H1 (cell line): Measurements from ENCODE around the gene TRIM56. TPM values are rescaled to one million over a fixed set of nuclear protein-coding genes. Genes with fewer than 3 reads are reported as not detected.

ENCODE experiments used
- CTCF ChIA-PET: fragments of 300-600 bp; sonication (Branson Sonifier 250); formaldehyde crosslinking; loops from one replicate; lab custom pipeline; 2021; ENCODE audit not compliant: partially characterized antibody; lab: Charles Lee
- POLR2A ChIA-PET: fragments of 300-600 bp; sonication (Branson Sonifier 250); formaldehyde crosslinking; loops from one replicate; lab custom pipeline; 2021; ENCODE audit warnings: inconsistent platforms; ENCODE audit not compliant: partially characterized antibody; lab: Charles Lee
- DNase-seq, 2 experiments: peaks; one replicate each; pipeline versions ENCODE4 v3.0.0 to v3.0.0-alpha.2; 2010 to 2022; ENCODE audit warnings: low spot score in 2 of 2, low read depth in 1 of 2, mixed read lengths in 1 of 2
- FAIRE-seq: peaks from 2 replicates; lab custom pipeline; 2011; peaks lifted over from hg19 to GRCh38; lab: Jason Lieb, UNC
- H2AFZ ChIP-seq: 2 replicates; pipeline ENCODE4 v1.8.1; 2012; ENCODE audit warnings: low read length, inconsistent platforms
- H2AK5ac ChIP-seq: 2 replicates; pipeline ENCODE4 v1.6.1; 2013; ENCODE audit warnings: low read depth, low read length
- H2BK120ac ChIP-seq: replicated peaks from 2 replicates; pipeline ENCODE3; 2013; ENCODE audit warnings: low read depth, low read length, inconsistent platforms
- H2BK12ac ChIP-seq: 2 replicates; pipeline ENCODE4 v1.6.1; 2013; ENCODE audit warnings: low read depth, low read length
- H2BK15ac ChIP-seq: 2 replicates; pipeline ENCODE4 v1.6.1; 2013; ENCODE audit warnings: low read length
- H2BK20ac ChIP-seq: 2 replicates; pipeline ENCODE4 v1.6.1; 2013; ENCODE audit warnings: low read length
- H2BK5ac ChIP-seq: 2 replicates; pipeline ENCODE4 v1.6.1; 2013; ENCODE audit warnings: low read depth, low read length
- H3K14ac ChIP-seq: 2 replicates; pipeline ENCODE4 v1.6.1; 2013; ENCODE audit warnings: inconsistent platforms; ENCODE audit not compliant: insufficient read length
- H3K18ac ChIP-seq: 2 replicates; pipeline ENCODE4 v1.6.1; 2013; ENCODE audit warnings: low read length; ENCODE audit errors: extremely low read depth
- H3K23ac ChIP-seq: 2 replicates; pipeline ENCODE4 v1.6.1; 2013; ENCODE audit warnings: inconsistent platforms; ENCODE audit not compliant: insufficient read length
- H3K23me2 ChIP-seq: 2 replicates; pipeline ENCODE4 v1.6.1; 2013; ENCODE audit warnings: low read depth, low read length
- H3K27ac ChIP-seq: 2 replicates; pipeline ENCODE4 v1.6.1; 2011; ENCODE audit warnings: low read depth, low read length, inconsistent platforms
- H3K27me3 ChIP-seq, 4 experiments: replicated peaks in 1 of 4; 1 replicate in 1 of 4; 2 replicates in 3 of 4; pipeline versions ENCODE4 v1.6.1 to v1.8.1; 2011 to 2013; ENCODE audit warnings: low read length in 3 of 4, mild to moderate bottlenecking in 3 of 4, inconsistent platforms in 2 of 4, mixed read lengths in 2 of 4, moderate library complexity in 1 of 4; ENCODE audit not compliant: control insufficient read depth in 3 of 4, insufficient read depth in 3 of 4; ENCODE audit errors: extremely low read depth in 1 of 4
- H3K36me3 ChIP-seq, 4 experiments: 2 replicates each; pipeline versions ENCODE4 v1.6.1 to v1.8.1; 2011 to 2013; ENCODE audit warnings: mild to moderate bottlenecking in 4 of 4, low read length in 3 of 4, moderate library complexity in 2 of 4, control low read depth in 1 of 4, inconsistent platforms in 1 of 4; ENCODE audit not compliant: insufficient read depth in 4 of 4, control insufficient read depth in 2 of 4
- H3K4ac ChIP-seq: replicated peaks from 2 replicates; pipeline ENCODE3; 2013; ENCODE audit warnings: low read length, low read depth, mixed read lengths, inconsistent platforms; ENCODE audit not compliant: insufficient read length
- H3K4me1 ChIP-seq, 4 experiments: replicated peaks in 1 of 4; 1 replicate in 1 of 4; 2 replicates in 3 of 4; pipeline versions ENCODE4 v1.6.1 to v1.8.1; 2011 to 2013; ENCODE audit warnings: low read length in 3 of 4, inconsistent platforms in 2 of 4, mixed read lengths in 1 of 4; ENCODE audit not compliant: insufficient read depth in 4 of 4, control insufficient read depth in 3 of 4
- H3K4me2 ChIP-seq, 2 experiments: 2 replicates each; pipeline versions ENCODE4 v1.6.1 to v1.8.1; 2011 to 2013; ENCODE audit warnings: low read depth in 2 of 2, low read length in 2 of 2, control low read depth in 1 of 2, inconsistent platforms in 1 of 2, mild to moderate bottlenecking in 1 of 2; ENCODE audit not compliant: insufficient read depth in 1 of 2
- H3K4me3 ChIP-seq, 4 experiments: fragments of 200-600, 300-600 bp in 1 of 4; sonication (generic), shearing (Covaris generic), sonication (Bioruptor Twin) in 1 of 4; 2 replicates each; pipeline versions ENCODE4 v1.5.1 to v1.8.1; 2011 to 2016; ENCODE audit warnings: low read length in 4 of 4, low read depth in 3 of 4, control low read depth in 2 of 4, inconsistent platforms in 2 of 4, mild to moderate bottlenecking in 2 of 4, mixed read lengths in 1 of 4, moderate library complexity in 1 of 4; ENCODE audit not compliant: insufficient read depth in 2 of 4; ENCODE audit errors: extremely low read depth in 1 of 4
- H3K56ac ChIP-seq: replicated peaks from 2 replicates; pipeline ENCODE3; 2013; ENCODE audit warnings: low read depth, mild to moderate bottlenecking, mixed read lengths, low read length, inconsistent platforms; ENCODE audit not compliant: insufficient read length
- H3K79me1 ChIP-seq: 2 replicates; pipeline ENCODE4 v1.6.1; 2013; ENCODE audit warnings: low read depth, low read length, control low read depth
- H3K79me2 ChIP-seq, 2 experiments: 2 replicates each; pipeline versions ENCODE4 v1.6.1 to v1.8.1; 2012 to 2013; ENCODE audit warnings: low read length in 2 of 2, mild to moderate bottlenecking in 2 of 2, inconsistent platforms in 1 of 2; ENCODE audit not compliant: insufficient read depth in 2 of 2, control insufficient read depth in 1 of 2
- H3K9ac ChIP-seq, 4 experiments: replicated peaks in 1 of 4; 1 replicate in 1 of 4; 2 replicates in 3 of 4; pipeline versions ENCODE4 v1.6.1 to v1.8.1; 2011 to 2013; ENCODE audit warnings: low read depth in 3 of 4, low read length in 3 of 4, control low read depth in 2 of 4, mild to moderate bottlenecking in 2 of 4, moderate library complexity in 2 of 4, inconsistent platforms in 1 of 4; ENCODE audit errors: extremely low read depth in 1 of 4
- H3K9me3 ChIP-seq, 2 experiments: 2 replicates each; pipeline versions ENCODE4 v1.6.1 to v1.8.1; 2012 to 2013; ENCODE audit warnings: mild to moderate bottlenecking in 2 of 2, moderate library complexity in 2 of 2, control low read depth in 1 of 2, inconsistent platforms in 1 of 2, low read depth in 1 of 2, low read length in 1 of 2, mixed read lengths in 1 of 2; ENCODE audit not compliant: insufficient read depth in 2 of 2
- H4K20me1 ChIP-seq, 2 experiments: replicated peaks in 1 of 2; 2 replicates each; pipeline versions ENCODE3 to v1.8.1; 2011 to 2013; ENCODE audit warnings: inconsistent platforms in 2 of 2, low read length in 2 of 2, mild to moderate bottlenecking in 1 of 2; ENCODE audit not compliant: insufficient read depth in 2 of 2, control insufficient read depth in 1 of 2
- H4K5ac ChIP-seq: 2 replicates; pipeline ENCODE4 v1.6.1; 2013; ENCODE audit warnings: low read length, low read depth, mixed read lengths, inconsistent platforms; ENCODE audit not compliant: insufficient read length
- H4K8ac ChIP-seq: 2 replicates; pipeline ENCODE4 v1.8.0; 2013; ENCODE audit warnings: mild to moderate bottlenecking, moderate library complexity, low read length, inconsistent platforms; ENCODE audit not compliant: insufficient read depth; ENCODE audit errors: extremely low read depth
- H4K91ac ChIP-seq: replicated peaks from 2 replicates; pipeline ENCODE3; 2013; ENCODE audit warnings: low read length, mixed read lengths, inconsistent platforms; ENCODE audit not compliant: insufficient read length
- HDAC2 ChIP-seq, 2 experiments: fragments of 300-600 bp in 1 of 2; sonication (generic) in 1 of 2; IDR thresholded peaks; 2 replicates each; pipeline ENCODE4 v1.6.1; 2011 to 2012; ENCODE audit warnings: low read depth in 2 of 2, low read length in 2 of 2, mild to moderate bottlenecking in 2 of 2, moderate library complexity in 2 of 2, borderline replicate concordance in 1 of 2, inconsistent platforms in 1 of 2
- KDM4A ChIP-seq: IDR thresholded peaks from one replicate; pipeline ENCODE4 v1.7.1; 2012; ENCODE audit warnings: low read depth, mild to moderate bottlenecking, moderate library complexity, low read length, inconsistent platforms; ENCODE audit not compliant: severe bottlenecking
- SP2 ChIP-seq: IDR thresholded peaks from 2 replicates; pipeline ENCODE4 v1.6.1; 2012; ENCODE audit warnings: mild to moderate bottlenecking, low read length, inconsistent platforms
- WGBS, 2 experiments: shearing (Covaris generic) in 1 of 2; methylation state at CpG; one replicate each; pipeline versions ENCODE4 v1.1.6 to v1.1.7; 2013 to 2015; ENCODE audit warnings: low lambda C conversion rate in 2 of 2, mixed read lengths in 2 of 2, inconsistent platforms in 1 of 2, low coverage in 1 of 2, missing lambda C conversion rate in 1 of 2; ENCODE audit not compliant: insufficient replicate concordance in 2 of 2, insufficient coverage in 1 of 2, insufficient read length in 1 of 2; ENCODE audit errors: extremely low coverage in 1 of 2, missing lambda C conversion rate in 1 of 2; 5-methylcytosine and 5-hydroxymethylcytosine counted together
- polyA plus RNA-seq, 7 experiments: library from polyadenylated mRNA; depleted of rRNA in 3 of 7; stranded (reverse) in 5 of 7; unstranded in 2 of 7; fragments of >200 nt in 5 of 7; fragments of 200-250 nt in 2 of 7; gene quantifications; 1 replicate in 5 of 7; 2 replicates in 1 of 7; 4 replicates in 1 of 7; pipeline versions ENCODE4 v1.2.1 to v1.2.3, GENCODE V29; 2011 to 2013; ENCODE audit warnings: missing spikeins in 2 of 7, mixed read lengths in 2 of 7
- total RNA-seq: library from RNA; stranded (reverse); fragmentation: NEBNext Ultra II Directional; extraction: Animal tissue kit (Norgen Biotek cat#: 25700); gene quantifications from 2 replicates; pipeline ENCODE4 v1.2.1, GENCODE V29; 2021

TRIM56 gene
- total and polyA plus RNA-seq, 2 of the 8 experiments (the other 6 are each of a cell fraction or from before 2014, with no cell fraction given) = 2.0 to 17.5 TPM

GRCh38 chr7:101140746-101141382 is 55.6 kb downstream of the TRIM56 start:
- no peaks in the 10 kb centered on the region; the same call in 1 of the 2 replicates for H3K23me2 ChIP-seq
- no peak overlapping the region for H3K4me3 ChIP-seq
- no peak for DNase-seq
- H3K23ac ChIP-seq = no peak overlapping the region
- peak overlapping the region; percentile 23; the same call in 1 of the 2 replicates for H2BK20ac ChIP-seq
- no peaks in the 10 kb centered on the region for H3K36me3 ChIP-seq
- no peaks in the 10 kb centered on the region for H3K79me2 ChIP-seq
- H3K27me3 ChIP-seq = no peaks in the 10 kb centered on the region; a peak in 1 of 7 replicates
- FAIRE-seq = no peak
- no peak overlapping the region for H2BK12ac ChIP-seq
- no peaks in the 10 kb centered on the region for H3K9me3 ChIP-seq
- H4K5ac ChIP-seq = no peak overlapping the region
- no peak overlapping the region for H3K4ac ChIP-seq
- H3K56ac ChIP-seq = no peak overlapping the region
- H3K18ac ChIP-seq = no peak overlapping the region
- H3K9ac ChIP-seq = no peak overlapping the region
- H3K79me1 ChIP-seq = no peaks in the 10 kb centered on the region
- H2BK5ac ChIP-seq = no peak overlapping the region
- POLR2A ChIA-PET = interaction anchor here (0.7 to 1.1 kb wide), 4 partner anchors 10 to 249 kb away, joined by 3 to 4 read pairs (median 3); no protein-coding TSS in a partner anchor
- no peak overlapping the region for H2BK15ac ChIP-seq
- H2AFZ ChIP-seq = no peak overlapping the region
- H4K20me1 ChIP-seq = no peaks in the 10 kb centered on the region
- CTCF ChIA-PET = interaction anchor here (0.7 to 9.7 kb wide), 14 partner anchors 10 to 577 kb away, joined by 3 to 168 read pairs (median 6); partner anchors contain the start of genes MOGAT3 and SERPINE1
- WGBS, 2 experiments = 81% methylated on average over 4 of the region's 4 CpGs; no CpG with 5 or more reads in 1 of the 2 experiments
- no peak overlapping the region for H3K27ac ChIP-seq
- H2AK5ac ChIP-seq = no peak overlapping the region
- H3K4me1 ChIP-seq = peaks cover 0 to 3% (median 0%) of the 10 kb centered on the region in 4 experiments; a peak in 1 of 7 replicates
- no peak overlapping the region for H2BK120ac ChIP-seq
- H4K91ac ChIP-seq = no peak overlapping the region
- no peak overlapping the region for H3K4me2 ChIP-seq
- no peak overlapping the region for H3K14ac ChIP-seq
- no peak overlapping the region for H4K8ac ChIP-seq
- TF ChIP-seq SP2 (no peak), KDM4A (no peak), HDAC2 (IDR thresholded peaks at IDR 0.05; ENCODE audit: borderline replicate concordance in 1 of 2, low read depth in 2 of 2, low read length in 2 of 2) (no peak)
